ENCODE data around the gene DUOX2.
"Not testable (repeated sequence)": the region's sequence is repeated elsewhere in the genome, so short reads cannot be mapped to it uniquely, and the experiment has no call there.

The DUOX2 gene

GRCh38 chr15:45075440-45076320 lies 38.3 kb downstream of the DUOX2 start:
- POLR2A ChIA-PET, result not testable (repeated sequence)

GRCh38 chr15:45073602-45074001 lies 40.4 kb downstream of the DUOX2 start:
- POLR2A ChIA-PET; DNase-seq (ENCODE audit: extremely low spot score); CTCF ChIA-PET: not testable (repeated sequence)

More at GRCh38 chr15:45075440-45076320, 38.3 kb downstream of the DUOX2 start:
- DNase-seq (ENCODE audit: extremely low spot score); CTCF ChIA-PET: not testable (repeated sequence)

- DNase-seq (ENCODE audit: extremely low spot score); POLR2A ChIA-PET; CTCF ChIA-PET: not testable (repeated sequence)
Measured at GRCh38 chr15:45069942-45070360, 44.0 kb downstream of the DUOX2 start.

DNA sequence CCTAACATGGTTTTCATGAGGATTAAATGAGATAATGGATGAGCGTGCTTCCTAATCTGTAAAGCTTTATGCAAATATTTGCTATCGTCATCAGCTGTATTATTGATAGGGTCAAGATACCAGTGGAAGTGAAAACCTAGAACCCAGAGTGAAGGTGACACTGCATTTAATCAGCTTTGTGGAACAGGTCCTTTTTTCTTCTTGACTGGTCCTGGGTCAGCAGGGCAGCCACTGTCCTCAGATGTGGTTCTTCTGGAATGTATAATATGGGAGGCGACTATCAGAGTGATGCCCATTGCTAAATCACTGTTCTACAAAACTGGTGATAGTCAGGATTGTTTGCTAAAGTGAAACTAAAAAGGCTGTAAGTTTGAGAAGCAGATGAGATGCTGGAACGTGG lies 49.6 kb downstream of the DUOX2 start:
- POLR2A ChIA-PET, result no interaction called here
- CTCF ChIA-PET, result interaction anchor here (2.6 kb wide), 1 partner anchor 54 kb away, joined by 11 read pairs; no protein-coding TSS in a partner anchor
- DNase-seq (ENCODE audit: extremely low spot score), result no peak
- no peak for TF ChIP-seq CTCF (IDR thresholded peaks at IDR 0.05; ENCODE audit: control extremely low read depth, extremely low read depth, low read depth, missing control alignments)

DNA sequence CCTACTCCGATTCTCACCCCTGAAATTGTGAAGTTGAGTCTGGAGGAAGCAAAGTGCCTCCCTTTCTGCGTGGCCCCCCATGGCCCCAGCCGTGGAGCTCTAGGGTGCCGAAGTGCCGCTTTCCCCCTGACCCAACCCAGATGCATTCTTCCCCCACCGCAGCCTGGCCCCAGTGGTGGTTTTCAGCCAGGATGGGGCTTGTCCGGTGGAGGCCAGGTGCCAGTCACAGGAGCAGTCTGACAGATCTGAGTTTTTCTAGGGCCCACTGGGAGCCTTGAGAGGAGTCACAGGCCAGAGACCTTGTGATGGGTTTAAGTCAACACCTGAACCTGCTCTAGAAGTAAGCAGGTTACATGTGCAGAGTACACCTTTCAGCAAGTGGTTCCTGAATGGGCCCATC lies 51.7 kb downstream of the DUOX2 start:
- DNase-seq (ENCODE audit: extremely low spot score); POLR2A ChIA-PET; CTCF ChIA-PET: not testable (repeated sequence)

DNA sequence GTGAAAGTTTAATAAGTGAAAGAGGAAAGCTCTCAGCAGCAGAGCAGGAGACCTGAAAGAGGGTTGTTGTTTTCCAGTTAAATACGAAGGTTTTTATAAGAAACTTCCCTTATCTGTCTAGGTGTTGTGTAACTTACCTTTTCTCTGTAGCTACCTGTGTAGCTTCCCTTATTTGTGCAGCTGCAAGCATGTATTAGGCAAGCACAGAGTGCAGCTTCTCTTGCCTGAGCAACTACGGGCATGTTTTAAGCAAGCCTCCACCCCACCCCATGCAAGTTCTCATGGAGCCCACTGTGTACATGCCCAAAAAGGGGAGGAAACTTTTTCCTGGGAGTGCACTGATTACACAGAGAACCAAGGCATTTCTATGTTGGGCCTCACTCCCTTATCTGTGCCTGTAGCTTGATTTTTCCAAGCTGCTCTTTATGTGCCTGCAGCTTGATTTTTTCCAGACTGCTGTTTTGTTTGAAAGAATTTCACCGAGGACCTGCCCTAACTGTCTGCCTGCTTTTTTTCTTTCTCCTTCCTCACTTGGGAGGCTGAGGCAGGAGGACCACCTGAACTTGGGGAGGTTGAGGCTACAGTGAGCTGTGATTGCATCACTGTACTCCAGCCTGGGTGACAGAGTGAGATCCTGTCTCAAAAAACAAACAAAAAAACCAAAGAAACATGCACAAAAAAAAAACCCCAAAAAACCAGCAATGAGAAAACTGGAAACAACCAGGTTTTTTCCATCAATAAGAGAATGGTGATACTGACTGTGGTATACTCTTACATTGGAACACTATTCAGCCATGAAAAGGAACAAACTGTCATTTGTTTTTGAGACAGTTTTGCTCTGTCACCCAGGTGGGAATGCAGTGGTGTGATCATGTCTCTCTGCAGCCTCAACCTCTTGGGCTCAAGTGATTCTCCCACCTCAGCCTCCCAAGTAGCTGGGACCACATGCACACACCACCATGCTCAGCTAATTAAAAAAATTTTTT lies 55.0 kb downstream of the DUOX2 start:
- CTCF ChIA-PET, result interaction anchor here (2.2 kb wide), 1 partner anchor 22 kb away, joined by 5 read pairs; no protein-coding TSS in a partner anchor
- DNase-seq (ENCODE audit: extremely low spot score); POLR2A ChIA-PET: not testable (repeated sequence)

GRCh38 chr15:45052676-45053075 lies 61.3 kb downstream of the DUOX2 start:
- POLR2A ChIA-PET; DNase-seq (ENCODE audit: extremely low spot score): not testable (repeated sequence)
- CTCF ChIA-PET, result interaction anchor here (2.8 kb wide), 1 partner anchor 16 kb away, joined by 11 read pairs; no protein-coding TSS in a partner anchor

DNA sequence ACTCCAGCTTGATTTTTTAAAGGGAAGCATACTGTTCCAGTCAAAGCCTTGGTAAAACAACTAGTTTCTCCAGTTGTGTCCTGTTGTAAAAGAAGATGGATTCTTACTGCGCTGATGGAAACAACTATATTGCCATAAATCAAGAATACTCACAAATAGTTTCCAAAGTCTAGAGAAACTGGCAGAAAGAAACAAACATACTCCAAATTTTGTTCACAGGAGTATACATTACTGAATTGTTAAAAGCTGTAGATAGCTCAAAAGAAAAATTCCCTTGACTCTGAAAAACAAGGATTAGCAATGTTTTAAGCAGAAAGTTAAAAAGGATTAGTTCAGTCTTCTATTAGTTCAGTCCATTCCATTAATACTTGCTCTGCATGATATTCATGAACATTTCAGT lies 63.4 kb downstream of the DUOX2 start:
- ChIA-PET POLR2A (no interaction called here), CTCF (interaction anchor here (1.5 kb wide), 1 partner anchor 197 kb away, joined by 3 read pairs; no protein-coding TSS in a partner anchor)
- DNase-seq (ENCODE audit: extremely low spot score), result no peak
- no peak for TF ChIP-seq CTCF (IDR thresholded peaks at IDR 0.05; ENCODE audit: control extremely low read depth, extremely low read depth, low read depth, missing control alignments)

DNA sequence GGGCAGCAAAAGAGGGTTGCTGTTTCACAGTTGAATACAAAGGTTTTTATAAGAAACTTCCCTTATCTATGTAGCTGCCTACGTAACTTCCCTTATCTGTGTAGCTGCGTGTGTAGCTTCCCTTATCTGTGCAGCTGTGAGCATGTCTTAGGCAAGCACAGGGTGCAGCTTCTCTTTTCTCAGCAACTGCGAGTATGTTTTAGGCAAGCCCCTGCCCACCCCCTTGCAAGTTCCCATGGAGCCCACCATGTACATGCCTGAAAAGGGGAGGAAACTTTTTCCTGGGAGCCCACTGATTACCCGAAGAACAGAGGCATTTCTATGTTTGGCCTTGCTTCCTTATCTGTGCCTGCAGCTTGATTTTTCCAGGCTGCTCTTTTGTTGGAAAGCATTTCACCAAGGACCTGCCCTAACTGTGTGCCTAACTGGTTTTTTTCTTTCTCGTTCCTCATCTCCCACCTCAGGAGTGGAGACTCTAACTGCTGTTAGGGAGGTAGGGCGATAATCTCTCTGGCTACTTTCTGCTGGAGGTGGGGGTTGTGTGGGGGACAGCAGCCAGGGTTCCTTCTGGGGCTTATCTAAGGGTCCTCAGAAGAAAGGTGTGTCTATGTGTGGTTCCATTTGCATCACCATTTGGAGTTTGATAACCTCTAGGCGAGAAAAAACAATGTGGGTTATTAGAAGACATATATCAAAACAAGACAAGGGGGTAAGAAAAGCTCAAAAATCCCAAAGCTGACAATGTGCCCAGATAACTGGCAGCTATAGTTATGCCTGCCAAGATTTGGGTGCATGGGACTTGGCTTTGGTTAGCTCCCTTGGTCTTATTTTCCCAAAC lies 65.0 kb downstream of the DUOX2 start:
- POLR2A ChIA-PET, result interaction anchor here (0.6 to 0.8 kb wide), 2 partner anchors 12 to 39 kb away, joined by 3 read pairs; no protein-coding TSS in a partner anchor
- DNase-seq (ENCODE audit: extremely low spot score), result peak; percentile 39
- CTCF ChIA-PET, result interaction anchor here (1.2 to 1.6 kb wide), 2 partner anchors 14 to 69 kb away, joined by 3 to 9 read pairs; no protein-coding TSS in a partner anchor
- no peak for TF ChIP-seq CTCF (IDR thresholded peaks at IDR 0.05; ENCODE audit: control extremely low read depth, extremely low read depth, low read depth, missing control alignments)

DNA sequence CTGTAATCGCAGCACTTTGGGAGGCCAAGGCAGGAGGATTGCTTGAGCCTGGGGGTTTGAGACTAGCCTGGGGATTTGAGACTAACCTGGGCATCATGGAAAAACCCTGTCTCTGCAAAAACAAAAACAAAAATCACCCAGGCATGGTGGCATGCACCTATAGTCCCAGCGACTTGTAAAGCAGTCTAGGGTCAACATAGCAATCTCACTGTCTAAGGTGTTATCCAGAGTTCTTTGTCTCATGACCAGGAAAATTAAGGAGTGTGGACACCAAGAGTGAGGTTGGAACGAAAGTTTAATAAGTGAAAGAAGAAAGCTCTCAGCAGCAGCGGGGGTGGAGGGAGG lies 65.6 kb downstream of the DUOX2 start:
- not testable (repeated sequence) for DNase-seq (ENCODE audit: extremely low spot score)
- POLR2A ChIA-PET, result interaction anchor here (0.8 kb wide), 1 partner anchor 12 kb away, joined by 3 read pairs; no protein-coding TSS in a partner anchor
- CTCF ChIA-PET, result interaction anchor here (1.2 to 1.6 kb wide), 2 partner anchors 13 to 70 kb away, joined by 3 to 9 read pairs; no protein-coding TSS in a partner anchor

GRCh38 chr15:45044270-45044669 lies 69.7 kb downstream of the DUOX2 start:
- DNase-seq (ENCODE audit: extremely low spot score); CTCF ChIA-PET; POLR2A ChIA-PET: not testable (repeated sequence)

GRCh38 chr15:45042859-45043258 lies 71.1 kb downstream of the DUOX2 start:
- CTCF ChIA-PET; DNase-seq (ENCODE audit: extremely low spot score); POLR2A ChIA-PET: not testable (repeated sequence)

Data from GM10248 (cell line).